AG08395 (cell line): Measurements from ENCODE around the gene TMEM232.
A peak's percentile ranks its signal among the peaks of the same experiment; 100 is the strongest.
"Not testable (repeated sequence)": the region's sequence is repeated elsewhere in the genome, so short reads cannot be mapped to it uniquely, and the experiment has no call there.

Experiments
- DNase-seq: peaks from one replicate; pipeline ENCODE4 v3.0.0; 2012; ENCODE audit warnings: mixed read lengths, low spot score

The TMEM232 gene

DNA sequence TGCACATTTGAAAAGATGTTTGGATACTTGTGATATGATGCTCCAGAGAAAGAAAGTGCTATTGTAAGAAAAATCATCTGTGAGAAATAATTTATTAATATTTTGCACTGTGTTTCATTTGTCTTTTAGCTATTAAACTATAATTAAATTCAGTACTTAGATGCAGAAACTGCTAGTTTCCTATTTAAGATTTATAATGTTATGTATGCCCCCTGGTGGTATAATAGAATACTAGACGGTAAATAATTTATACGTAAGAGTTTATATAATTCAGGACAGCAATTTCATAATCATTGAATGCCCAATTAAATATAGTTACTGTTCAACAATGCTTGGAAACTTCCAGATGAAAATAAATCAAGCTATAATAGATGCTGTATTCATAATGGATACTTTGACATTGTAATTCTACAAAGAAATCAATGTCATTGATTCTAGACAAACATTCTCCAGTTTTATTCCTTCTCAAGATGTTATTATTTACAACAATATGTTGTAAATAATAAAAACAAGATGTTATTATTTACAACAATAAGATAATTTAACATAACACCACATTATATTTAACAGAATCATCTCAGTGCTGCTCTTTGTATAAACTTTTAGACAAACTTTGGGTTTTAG is 101.0 kb downstream of the TMEM232 start:
- peak; percentile 36 for DNase-seq

DNA sequence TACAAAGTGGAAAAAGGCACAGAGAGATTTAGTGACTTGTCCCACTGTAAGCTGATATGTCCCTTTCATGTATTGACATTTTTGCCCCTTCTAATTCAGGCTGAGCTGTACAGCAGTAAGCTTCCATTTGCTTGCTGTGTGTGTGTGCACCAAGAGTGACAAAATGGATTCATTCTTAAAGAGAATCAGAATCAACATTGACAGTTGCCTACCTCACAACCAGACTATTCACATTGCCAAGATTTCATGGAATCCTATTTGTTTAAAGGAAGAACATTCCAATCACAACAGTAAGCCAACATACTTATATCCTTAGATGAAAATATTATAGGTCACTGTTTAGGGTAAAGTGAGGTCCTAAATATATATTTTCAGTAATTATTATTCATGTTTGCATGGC is 102.6 kb downstream of the TMEM232 start:
- DNase-seq = no peak

DNA sequence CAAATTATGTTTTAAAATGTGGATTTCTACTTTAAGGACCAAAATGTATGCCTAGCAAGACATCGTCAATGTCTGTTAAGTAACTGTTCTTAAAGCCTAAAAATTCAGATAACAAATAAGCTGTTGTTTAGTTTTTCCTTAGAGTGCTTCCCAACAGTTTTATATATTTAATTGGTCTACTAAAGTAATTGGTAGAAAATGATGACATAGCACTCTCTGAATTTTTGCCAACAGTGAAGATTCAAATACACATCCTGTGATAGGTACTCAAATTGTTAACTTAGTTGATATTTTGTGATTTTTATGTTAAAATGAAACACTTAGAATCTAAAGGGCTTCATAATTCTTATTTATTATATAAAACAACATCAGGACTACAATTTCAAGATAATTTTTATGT is 107.5 kb downstream of the TMEM232 start:
- DNase-seq = no peak

DNA sequence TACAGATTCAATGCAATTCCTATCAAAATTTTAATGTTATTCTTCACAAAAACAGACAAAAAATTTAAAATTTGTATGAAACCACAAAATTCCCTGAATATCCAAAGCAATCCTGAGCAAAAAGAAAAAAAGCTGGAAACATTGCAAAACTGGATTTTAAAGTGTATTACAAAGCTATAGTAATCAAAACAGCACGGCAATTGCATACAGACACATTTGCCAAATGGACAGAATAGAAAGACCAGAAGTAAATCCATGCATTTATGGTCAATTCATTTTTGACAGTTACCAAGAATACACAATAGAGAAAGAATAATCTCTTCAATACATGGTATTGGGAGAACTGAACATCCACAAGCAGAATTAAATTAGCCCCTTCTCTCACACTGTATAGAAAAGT is 110.5 kb downstream of the TMEM232 start:
- DNase-seq = no peak

DNA sequence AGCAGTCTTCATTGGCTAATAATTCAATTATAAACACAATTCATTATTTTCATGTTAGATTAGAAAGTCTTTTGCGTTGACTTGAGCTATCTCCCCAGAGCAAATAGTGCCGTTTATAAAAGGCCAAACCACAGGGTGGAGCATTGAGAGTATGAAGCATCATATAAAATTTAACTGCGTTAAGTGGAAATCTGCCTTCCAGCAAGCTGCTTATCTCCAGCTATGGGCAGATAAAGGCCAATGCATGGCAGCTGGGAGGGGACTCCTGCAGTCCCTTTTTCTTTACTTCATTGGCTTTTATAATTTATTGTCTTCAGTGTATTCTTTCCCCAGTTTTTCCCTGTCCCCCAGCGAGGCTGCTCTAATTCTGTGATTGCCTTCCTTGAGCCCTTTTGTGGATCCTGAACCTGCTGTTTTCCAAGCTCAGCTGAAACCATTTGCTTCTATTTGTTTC is 113.7 kb downstream of the TMEM232 start:
- no peak for DNase-seq

DNA sequence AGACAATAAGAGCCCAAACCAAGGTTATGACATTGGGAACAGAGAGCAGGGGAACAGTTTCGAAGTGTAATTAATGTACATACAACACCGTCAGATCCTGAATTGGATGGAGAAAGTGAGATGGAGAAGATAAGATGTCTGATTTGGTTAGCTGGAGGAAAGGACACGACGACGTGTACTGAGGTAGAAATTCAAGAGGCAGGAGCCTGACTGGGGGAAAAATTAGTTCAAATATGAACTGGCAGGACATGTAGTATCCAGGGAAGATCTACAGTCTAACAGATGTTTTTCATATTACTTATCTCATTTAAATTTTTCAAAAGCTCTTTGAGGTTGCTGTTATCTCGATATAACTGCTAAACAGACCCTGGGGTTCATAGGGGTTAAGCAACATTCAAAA is 114.7 kb downstream of the TMEM232 start:
- DNase-seq = no peak

DNA sequence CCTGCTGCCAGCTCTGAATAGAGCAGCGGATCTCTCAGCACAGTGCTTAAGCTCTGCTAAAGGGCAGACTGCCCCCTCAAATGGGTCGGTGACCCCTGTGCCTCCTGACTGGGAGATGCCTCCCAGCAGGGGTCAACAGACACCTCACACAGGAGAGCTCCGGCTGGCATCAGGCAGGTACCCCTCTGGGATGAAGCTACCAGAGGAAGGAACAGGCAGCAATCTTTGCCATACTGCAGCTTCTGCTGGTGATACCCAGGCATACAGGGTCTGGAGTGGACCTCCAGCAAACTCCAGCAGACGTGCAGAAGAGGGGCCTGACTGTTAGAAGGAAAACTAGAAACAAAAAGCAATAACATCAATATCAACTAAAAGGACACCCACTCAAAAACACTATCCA is 131.6 kb downstream of the TMEM232 start:
- DNase-seq = no peak

DNA sequence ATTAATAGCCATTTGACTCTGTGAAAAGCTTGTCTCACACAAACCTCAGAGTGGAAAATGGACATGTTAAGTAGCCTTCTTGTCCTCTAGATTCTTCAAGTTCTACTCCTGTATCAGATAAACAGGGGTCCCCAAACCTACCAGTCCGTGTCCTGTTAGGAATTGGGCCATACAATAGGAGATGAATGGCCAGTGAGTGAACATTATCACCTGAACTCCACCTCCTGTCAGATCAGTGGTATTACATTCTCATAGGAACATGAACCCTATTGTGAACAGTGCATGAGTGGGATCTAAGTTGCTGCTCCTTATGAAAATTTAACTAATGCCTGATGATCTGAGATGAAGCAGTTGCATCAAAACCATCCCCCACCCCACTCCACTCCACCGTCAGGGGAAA is 136.3 kb downstream of the TMEM232 start:
- peak; percentile 8 for DNase-seq

DNA sequence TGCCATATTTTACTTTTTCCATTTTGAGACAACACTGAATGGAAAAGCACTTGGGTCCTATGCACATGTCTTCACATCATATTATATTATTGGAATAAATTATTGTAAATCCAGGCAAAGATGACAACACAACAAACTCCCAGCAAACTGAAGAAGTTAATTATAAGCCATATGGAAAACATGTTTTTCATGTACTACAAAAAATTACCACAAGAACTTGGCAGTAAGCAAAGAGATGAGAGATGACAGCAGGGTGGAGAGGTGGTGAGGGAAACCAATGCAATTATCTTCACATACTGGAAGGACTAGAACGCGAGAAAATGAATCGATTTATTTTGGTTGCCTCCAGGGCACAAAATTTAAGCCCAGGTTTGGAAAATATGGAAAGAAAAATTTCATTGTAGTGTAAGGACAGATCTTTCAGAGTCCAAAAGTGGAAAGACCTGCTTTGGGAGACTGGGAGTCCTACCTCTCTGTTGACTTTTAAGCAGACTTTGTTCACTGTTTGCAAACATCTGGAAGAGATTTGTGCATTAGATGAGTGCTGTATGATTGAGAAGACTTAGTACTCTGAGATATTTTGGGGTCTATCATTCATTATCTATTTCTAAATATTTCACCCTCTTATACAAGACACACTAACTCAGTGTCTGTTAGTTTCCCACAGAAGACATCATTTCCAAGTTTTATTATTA is 138.0 kb downstream of the TMEM232 start:
- no peak for DNase-seq

DNA sequence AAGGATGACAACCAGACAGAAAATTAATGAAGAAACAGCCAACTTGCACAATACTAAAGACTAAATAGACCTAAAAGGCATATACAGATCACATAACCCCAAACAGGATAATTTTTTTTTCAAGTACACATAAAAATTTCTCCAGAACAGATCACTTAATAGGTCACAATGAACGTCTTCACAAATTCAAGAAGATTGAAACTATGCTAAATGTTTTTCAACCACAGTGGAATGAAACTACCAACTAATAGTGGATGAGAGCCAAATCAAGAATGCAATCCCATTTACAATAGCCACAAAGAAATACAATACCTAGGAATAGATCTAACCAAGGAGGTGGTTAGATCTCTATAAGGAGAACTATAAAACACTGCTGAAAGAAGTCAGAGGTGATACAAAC is 145.8 kb downstream of the TMEM232 start:
- no peak for DNase-seq

DNA sequence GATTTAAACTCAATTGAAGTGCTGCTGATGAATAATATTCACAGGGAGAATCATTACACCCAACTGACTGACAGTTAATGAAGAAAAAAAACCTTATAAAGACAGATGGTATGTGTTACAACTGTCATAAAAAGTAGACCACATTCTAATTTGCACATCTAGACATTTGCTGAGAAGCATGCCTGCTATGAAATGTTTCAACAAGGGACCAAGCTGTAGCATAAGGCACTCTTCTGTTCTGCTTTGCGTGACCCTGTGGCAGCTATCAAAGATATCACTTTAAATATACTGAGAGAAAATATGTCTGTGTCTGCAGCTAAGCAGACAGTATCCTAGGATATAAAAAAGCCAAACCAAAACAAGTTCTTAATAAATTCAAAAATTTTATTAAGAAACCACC is 153.7 kb downstream of the TMEM232 start:
- DNase-seq = no peak

DNA sequence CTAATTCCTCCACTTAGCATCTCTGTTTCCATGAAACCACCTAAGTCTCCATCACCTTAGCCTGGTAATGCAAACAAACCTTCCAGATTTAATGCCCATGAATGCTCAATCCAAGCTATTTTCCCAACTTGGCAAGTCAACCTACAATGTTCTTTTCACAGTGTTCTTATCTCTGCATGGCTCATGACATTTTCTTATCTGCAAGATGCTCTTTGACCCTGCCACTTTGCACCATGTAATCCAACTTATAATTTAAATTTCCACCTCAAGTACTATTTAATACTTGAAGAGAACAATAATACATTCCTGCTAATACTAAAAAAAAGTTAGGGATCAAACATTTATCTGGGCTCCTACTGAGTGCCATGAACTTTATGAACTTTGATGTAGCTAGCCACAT is 164.3 kb downstream of the TMEM232 start:
- no peak for DNase-seq

DNA sequence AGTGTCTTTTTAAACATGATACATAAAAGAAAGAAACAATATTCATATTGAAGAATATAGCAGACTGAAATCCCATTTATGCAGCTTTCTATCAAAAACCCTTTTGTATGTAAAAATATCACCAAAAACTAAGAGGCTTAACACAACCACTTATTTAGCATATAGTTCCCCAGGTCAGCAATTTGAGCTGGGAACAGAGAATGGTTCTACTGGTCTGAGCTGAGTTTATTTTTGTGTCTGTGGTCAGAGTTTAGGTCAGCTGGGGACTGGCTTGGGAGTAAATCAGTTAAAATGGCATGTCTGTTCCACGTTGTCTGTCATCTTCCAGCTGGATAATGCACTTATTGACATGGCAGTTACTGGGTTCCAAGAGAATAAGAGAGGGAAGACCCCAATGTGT is 165.0 kb downstream of the TMEM232 start:
- no peak for DNase-seq

DNA sequence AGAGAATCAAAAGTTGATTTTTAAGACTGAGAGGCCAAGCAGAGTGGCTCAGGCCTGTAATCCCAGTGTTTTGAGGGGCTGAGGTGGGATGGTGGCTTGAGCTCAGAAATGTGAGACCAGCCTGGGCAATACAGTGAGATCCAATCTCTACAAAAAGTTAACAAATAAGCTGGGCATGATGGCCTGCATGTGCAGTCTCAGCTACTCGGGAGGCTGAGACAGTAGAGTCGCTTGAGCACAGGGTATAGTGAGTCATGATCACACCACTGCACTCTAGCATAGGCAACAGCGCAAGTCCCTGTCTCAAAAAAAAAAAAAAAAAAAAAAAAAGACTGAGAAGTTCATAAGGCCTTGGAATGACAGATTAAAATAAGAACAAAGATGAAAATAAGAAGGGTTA is 177.2 kb downstream of the TMEM232 start:
- no peak for DNase-seq

DNA sequence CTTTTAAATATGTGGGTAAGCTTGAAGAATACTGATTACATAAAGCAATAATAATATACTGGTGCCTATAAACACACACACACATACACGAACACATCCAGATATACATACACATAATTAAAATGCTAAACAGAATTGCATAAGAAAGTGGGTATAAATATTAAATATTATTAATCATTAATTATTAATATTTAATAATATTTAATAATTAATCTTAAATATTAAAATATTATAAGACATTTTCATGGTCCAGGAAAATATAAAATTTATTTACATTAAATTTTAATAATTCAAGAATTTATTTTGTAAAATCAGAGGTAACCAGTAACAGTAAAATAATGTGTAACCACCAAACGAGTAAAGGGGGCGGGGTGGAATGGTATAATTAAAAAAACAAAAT is 178.3 kb downstream of the TMEM232 start:
- no peak for DNase-seq

DNA sequence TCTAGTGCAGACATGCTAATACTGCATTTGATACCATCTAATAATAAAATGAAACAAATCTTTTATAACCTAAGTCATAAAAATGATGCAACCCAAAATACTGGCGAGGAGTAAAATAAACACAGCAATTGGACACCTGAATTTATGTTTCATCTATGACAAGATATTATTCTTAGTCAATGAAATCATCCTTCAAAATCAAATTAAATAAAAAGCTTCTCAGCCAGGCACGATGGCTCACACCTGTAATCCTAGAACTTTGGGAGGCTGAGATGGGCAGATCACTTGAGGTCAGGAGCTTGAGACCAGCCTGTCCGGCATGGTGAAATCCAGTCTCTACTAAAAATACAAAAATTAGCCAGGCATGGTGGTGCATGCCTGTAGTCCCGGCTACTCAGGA is 179.0 kb downstream of the TMEM232 start:
- DNase-seq = no peak

DNA sequence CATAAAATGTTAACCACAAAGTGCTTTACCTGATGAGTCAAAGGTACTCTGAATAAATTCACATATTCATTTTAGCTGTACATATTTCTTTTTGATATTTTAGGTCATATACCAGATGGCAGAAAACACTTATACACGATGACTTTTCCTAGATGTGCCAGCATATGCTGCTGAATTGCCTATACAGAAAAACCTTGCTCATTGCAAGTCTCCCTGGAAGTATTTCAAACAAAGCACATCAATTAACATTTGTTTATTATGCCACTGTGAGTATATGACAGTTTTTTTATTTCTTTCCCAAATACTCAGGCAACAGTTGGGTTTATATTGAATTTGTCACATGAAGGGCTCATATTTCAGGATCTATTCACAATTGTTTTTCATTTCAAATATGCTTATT is 180.8 kb downstream of the TMEM232 start:
- no peak for DNase-seq

DNA sequence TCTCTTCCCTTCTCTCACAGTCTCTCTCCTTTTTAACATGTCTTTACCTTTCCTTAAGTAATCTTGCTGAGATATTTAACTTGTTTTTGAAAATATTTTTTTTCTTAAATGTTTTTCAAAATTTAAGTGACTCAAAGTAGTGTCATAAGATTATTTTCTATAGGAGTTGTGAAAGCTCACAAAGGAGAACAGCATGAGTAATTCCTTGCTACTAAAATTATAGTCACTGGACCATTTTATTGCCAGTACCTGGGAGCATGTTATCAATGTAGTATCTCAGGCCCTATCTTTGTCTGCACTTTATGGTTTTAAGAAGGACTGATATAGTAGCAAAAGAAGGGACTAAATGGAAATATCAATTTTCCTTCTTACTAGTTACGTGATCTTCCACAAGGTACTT is 181.9 kb downstream of the TMEM232 start:
- DNase-seq = no peak

DNA sequence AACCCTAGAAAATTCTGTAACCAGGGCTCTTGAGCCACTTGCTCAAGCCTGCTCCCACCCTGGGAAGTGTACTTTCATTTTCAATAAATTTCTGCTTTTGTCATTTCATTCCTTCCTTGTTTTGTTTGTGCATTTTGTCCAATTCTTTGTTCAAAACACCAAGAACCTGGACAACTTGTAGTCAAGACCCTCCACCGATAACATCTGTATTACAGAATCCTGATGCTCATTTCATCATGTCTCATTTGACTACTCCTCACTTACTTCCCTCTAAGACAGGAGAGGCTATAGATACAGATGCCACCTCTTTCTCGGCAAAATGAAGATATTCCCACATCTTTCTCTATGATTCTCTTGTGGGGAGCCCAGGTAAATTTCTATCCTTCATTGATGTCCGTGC is 183.5 kb downstream of the TMEM232 start:
- DNase-seq = no peak

DNA sequence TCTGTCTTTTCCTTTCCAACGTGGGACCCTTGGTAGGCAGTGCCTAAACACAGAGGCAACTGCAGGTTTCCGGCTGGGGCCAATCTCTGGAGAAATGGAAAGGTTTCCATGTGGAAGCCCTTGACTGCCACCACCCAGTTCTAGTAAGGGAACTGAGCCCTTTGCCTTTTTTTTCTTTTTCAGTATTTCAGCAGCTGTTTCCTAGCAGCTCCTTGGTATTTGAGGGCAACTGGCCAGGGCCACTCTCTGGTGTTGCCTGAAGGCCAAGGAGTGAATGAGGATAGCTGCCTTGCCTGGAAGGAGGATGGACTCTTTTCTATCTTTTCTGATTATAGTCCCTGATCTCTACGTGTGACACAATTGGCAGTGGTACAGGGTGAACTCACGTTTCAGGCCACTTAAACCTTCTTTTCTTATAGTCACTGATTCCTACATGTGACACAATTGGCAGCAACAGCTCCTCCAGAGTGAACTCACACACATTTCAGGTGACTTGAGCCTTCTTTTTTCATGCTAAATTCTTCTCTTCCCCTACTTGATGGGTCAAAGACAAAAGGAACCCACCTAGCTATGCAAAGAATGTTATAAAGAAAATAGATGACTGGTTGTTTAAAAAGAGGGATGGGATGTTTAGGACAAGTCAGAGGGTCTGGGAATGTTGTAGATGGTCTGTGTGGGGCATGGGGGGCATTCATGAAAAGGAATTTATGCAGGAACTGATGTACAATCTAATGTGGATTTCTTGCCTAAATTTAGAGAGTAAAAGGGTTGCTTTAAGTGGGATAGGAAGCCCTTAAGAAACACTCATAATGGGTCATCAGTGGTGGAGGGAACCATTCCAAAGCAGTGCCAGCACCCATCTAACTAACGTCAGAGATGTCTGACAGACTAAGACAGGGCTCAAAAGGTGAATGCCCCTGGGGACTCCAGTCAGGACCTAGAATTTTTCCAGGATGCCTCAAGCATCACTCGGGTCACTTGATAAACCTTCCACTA is 190.1 kb downstream of the TMEM232 start:
- DNase-seq = peak; percentile 10

DNA sequence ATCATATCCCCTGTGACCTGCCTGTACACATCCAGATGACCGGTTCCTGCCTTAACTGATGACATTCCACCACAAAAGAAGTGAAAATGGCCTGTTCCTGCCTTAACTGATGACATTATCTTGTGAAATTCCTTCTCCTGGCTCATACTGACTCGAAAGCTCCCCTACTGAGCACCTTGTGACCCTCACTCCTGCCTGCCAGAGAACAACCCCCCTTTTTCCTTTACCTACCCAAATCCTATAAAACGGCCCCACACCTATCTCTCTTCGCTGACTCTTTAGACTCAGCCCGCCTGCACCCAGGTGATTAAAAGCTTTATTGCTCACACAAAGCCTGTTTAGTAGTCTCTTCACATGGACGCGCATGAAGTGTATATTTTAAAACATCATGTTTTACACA is 191.3 kb downstream of the TMEM232 start:
- not testable (repeated sequence) for DNase-seq

DNA sequence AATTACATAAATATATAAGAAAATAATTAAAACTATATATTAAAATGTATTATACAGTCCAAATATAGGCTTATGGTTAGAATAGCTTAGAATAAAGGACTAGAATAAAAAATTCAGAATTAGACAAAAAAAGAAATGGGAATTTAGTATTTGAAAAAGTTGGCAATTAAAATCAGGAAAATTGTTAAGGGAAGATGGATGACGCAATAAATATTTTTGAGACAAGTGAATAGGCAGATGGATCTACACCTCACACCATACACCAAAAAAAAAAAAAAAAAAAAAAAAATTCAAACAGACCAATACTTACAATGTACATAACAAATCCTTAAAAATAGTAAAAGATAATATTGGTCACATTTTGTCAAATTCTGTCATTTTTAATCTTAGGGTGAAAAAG is 200.7 kb downstream of the TMEM232 start:
- no peak for DNase-seq

DNA sequence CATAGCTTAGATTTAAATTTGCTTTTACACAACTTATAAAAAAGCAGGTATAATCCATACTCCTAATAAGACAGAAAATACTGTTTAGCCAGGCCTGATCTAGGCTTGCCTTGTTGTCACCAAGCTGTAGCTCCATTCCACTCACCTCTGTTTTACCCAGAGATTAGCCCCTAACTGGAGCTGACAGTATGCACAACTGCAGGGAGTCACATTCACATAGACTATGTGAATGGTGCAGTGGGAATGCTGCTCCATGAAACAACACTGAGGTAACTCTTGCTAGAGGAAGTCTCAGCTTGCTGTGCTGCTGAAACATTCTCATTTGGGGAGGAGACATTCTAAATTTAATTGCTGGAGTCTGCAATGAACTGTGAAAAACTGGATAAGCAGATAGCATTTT is 209.1 kb downstream of the TMEM232 start:
- no peak for DNase-seq
